Measurements from ENCODE around the gene HOXB8. TPM values are rescaled to one million over a fixed set of nuclear protein-coding genes. Genes with fewer than 3 reads are reported as not detected.

HOXB8 gene
- total and polyA plus RNA-seq, 2 experiments from 2014 or later, result 0.31 to 0.57 TPM

- Histone ChIP-seq H3K4me1 (ENCODE audit: insufficient read depth) (no peaks in the 10 kb centered on the region), H3K27ac (peak overlapping the region; percentile 3), H3K36me3 (replicated peaks; ENCODE audit: insufficient read depth, low read depth) (no peaks in the 10 kb centered on the region), H3K9me3 (ENCODE audit: low read depth) (no peaks in the 10 kb centered on the region), H3K27me3 (peaks cover 96% of the 10 kb centered on the region), H2AFZ (no peak overlapping the region), H3K4me3 (no peak overlapping the region), H3K79me2 (no peaks in the 10 kb centered on the region), H4K20me1 (ENCODE audit: insufficient read depth, poor library complexity, severe bottlenecking) (no peaks in the 10 kb centered on the region), H3K4me2 (peak overlapping the region; percentile 78), H3K9me2 (replicated peaks; ENCODE audit: insufficient read depth) (no peaks in the 10 kb centered on the region)
- WGBS (ENCODE audit: low lambda C conversion rate, missing lambda C conversion rate), result 75% methylated on average over 1 of the region's 1 CpG
- TF ChIP-seq CTCF (IDR thresholded peaks at IDR 0.05; ENCODE audit: poor library complexity) (no peak), EZH2phosphoT487 (IDR thresholded peaks at IDR 0.05; ENCODE audit: low read depth, severe bottlenecking, unreplicated experiment) (no peak), EZH2 (IDR thresholded peaks at IDR 0.05; ENCODE audit: borderline replicate concordance) (no peak)
- no peak for DNase-seq (ENCODE audit: low spot score)
These were observed 6.6 kb downstream of the HOXB8 start for GRCh38 chr17:48608494-48608834.

DNA sequence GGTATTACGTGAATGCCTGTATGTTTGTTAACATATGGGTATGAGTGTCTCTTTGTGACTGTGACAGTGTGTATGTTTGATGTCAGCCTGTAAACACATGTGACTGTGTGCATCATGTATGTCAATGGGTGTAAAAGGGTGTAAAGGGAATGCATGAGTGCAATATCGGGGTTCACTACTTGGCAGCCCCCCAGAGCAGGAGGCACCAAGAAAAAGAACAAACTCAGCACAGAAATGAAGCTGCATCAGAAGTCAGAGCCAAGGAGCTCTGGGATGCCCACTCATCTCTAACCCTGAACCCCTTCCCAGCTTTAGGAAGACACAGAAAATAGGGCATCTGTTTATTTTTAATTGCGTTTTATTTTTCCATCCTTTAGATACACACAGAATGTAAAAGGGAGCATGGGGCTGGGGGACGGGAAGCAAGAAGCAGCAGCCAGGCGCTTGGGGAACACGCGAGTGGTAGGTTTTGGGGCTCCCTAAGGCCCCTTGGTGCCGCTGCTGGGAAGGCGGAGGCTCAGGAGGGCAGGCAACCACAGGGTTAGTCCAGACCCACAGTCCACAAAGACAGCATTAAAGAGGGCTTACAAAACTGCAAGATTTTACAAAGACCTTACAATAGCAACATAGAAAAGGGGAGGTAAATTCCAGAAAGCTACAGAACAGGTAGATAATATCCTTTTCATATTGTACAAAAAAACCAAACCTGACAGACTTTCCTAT lies 8.0 kb downstream of the HOXB8 start:
- peak overlapping the region; percentile 61 for H3K4me2 ChIP-seq
- H3K27ac ChIP-seq, result peak overlapping the region; percentile 12
- no peaks in the 10 kb centered on the region for H3K4me1 ChIP-seq (ENCODE audit: insufficient read depth)
- H3K79me2 ChIP-seq, result no peaks in the 10 kb centered on the region
- H3K36me3 ChIP-seq (replicated peaks; ENCODE audit: insufficient read depth, low read depth), result no peaks in the 10 kb centered on the region
- H3K9me3 ChIP-seq (ENCODE audit: low read depth), result no peaks in the 10 kb centered on the region
- no peak for DNase-seq (ENCODE audit: low spot score)
- H3K4me3 ChIP-seq, result no peak overlapping the region
- H3K9me2 ChIP-seq (replicated peaks; ENCODE audit: insufficient read depth), result no peaks in the 10 kb centered on the region
- H2AFZ ChIP-seq, result no peak overlapping the region
- no peaks in the 10 kb centered on the region for H4K20me1 ChIP-seq (ENCODE audit: insufficient read depth, poor library complexity, severe bottlenecking)
- peaks cover 96% of the 10 kb centered on the region for H3K27me3 ChIP-seq
- WGBS (ENCODE audit: low lambda C conversion rate, missing lambda C conversion rate), result 61% methylated on average over 9 of the region's 9 CpGs
- TF ChIP-seq EZH2phosphoT487 (IDR thresholded peaks at IDR 0.05; ENCODE audit: low read depth, severe bottlenecking, unreplicated experiment) (no peak), CTCF (IDR thresholded peaks at IDR 0.05; ENCODE audit: poor library complexity) (no peak), EZH2 (IDR thresholded peaks at IDR 0.05; ENCODE audit: borderline replicate concordance) (no peak)

GRCh38 chr17:48605991-48606891 lies 8.9 kb downstream of the HOXB8 start:
- 38% methylated on average over 41 of the region's 41 CpGs for WGBS (ENCODE audit: low lambda C conversion rate, missing lambda C conversion rate)
- Histone ChIP-seq H3K4me3 (no peak overlapping the region), H3K9me3 (ENCODE audit: low read depth) (no peaks in the 10 kb centered on the region), H3K79me2 (no peaks in the 10 kb centered on the region), H3K4me2 (peak overlapping the region; percentile 71), H2AFZ (no peak overlapping the region), H3K36me3 (replicated peaks; ENCODE audit: insufficient read depth, low read depth) (no peaks in the 10 kb centered on the region), H4K20me1 (ENCODE audit: insufficient read depth, poor library complexity, severe bottlenecking) (no peaks in the 10 kb centered on the region), H3K9me2 (replicated peaks; ENCODE audit: insufficient read depth) (no peaks in the 10 kb centered on the region), H3K27ac (peak overlapping the region; percentile 39), H3K4me1 (ENCODE audit: insufficient read depth) (no peaks in the 10 kb centered on the region), H3K27me3 (peaks cover 96% of the 10 kb centered on the region)
- DNase-seq (ENCODE audit: low spot score), result no peak
- TF ChIP-seq EZH2 (IDR thresholded peaks at IDR 0.05; ENCODE audit: borderline replicate concordance) (peak; percentile 81), CTCF (IDR thresholded peaks at IDR 0.05; ENCODE audit: poor library complexity) (no peak)

All from hepatocyte (in vitro differentiated cells).